ENCODE results near the gene TMEM108.

Gene TMEM108

DNA sequence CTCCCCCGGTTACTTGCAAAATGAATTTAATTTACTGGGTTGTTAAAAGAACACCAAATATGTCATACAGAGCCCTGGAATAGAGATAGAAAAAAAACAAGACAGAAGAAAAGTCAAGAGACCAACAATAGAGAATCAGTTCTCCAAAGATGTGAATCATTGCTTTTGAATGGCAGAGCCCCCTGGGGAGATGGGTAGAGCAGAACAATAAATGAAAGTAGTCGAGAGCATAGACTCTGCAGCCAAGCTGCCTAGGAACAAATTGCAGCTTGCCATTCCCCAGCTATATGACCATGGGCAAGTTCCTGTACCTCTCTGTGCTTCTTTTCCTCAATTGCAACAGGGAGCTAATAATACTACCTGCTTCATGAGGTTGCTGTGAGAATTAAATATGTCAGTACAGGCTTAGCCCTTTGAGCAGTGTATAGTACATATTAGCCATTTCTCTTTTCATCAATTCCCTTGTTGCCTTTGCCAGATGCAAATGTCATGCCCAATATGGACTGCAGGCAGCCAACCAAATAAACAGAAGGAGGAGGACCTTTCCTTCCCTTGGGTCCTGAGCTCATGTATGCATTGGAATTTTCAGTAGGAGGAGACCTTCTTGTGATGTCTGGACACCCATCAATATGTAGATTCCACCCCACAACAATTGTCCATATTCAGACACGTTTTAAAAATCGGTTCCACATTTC, 336.7 kb downstream of the TMEM108 start:
- POLR2A ChIA-PET, result no interaction called here
- CTCF ChIA-PET, result interaction anchor here (0.5 to 3.4 kb wide), 3 partner anchors 16 to 1145 kb away, joined by 3 to 20 read pairs (median 3); no protein-coding TSS in a partner anchor
- H3K4me3 ChIP-seq (ENCODE audit: low read depth, low read length), result no peak overlapping the region
- H3K36me3 ChIP-seq (ENCODE audit: control insufficient read depth in 2 of 2, insufficient read depth in 1 of 2, low read length in 2 of 2), result no peaks in the 10 kb centered on the region
- no peaks in the 10 kb centered on the region for H3K4me1 ChIP-seq (ENCODE audit: control insufficient read depth, insufficient read depth, low read length)
- no peak overlapping the region for H3K27ac ChIP-seq (ENCODE audit: extremely low read depth, low read depth, low read length)
- no peaks in the 10 kb centered on the region for H3K9me3 ChIP-seq (ENCODE audit: control insufficient read depth, insufficient read depth, low read depth, low read length)
- TF ChIP-seq GLIS1 (tag by site-specific recombination; IDR thresholded peaks at IDR 0.05), result peak; percentile 21
- TF ChIP-seq RBAK (tag by site-specific recombination; IDR thresholded peaks at IDR 0.05), result no peak
- TF ChIP-seq ZNF324 (tag by site-specific recombination; IDR thresholded peaks at IDR 0.05), result no peak

- Histone ChIP-seq H3K4me1 (ENCODE audit: control insufficient read depth, insufficient read depth, low read length) (no peaks in the 10 kb centered on the region), H3K4me3 (ENCODE audit: low read depth, low read length) (no peak overlapping the region), H3K27ac (ENCODE audit: extremely low read depth, low read depth, low read length) (no peak overlapping the region), H3K9me3 (ENCODE audit: control insufficient read depth, insufficient read depth, low read depth, low read length) (no peaks in the 10 kb centered on the region), H3K36me3 (ENCODE audit: control insufficient read depth in 2 of 2, insufficient read depth in 1 of 2, low read length in 2 of 2) (no peaks in the 10 kb centered on the region)
- ChIA-PET CTCF (interaction anchor here (3.4 kb wide), 1 partner anchor 334 kb away, joined by 20 read pairs; no protein-coding TSS in a partner anchor), POLR2A (no interaction called here)
- TF ChIP-seq ZNF670 (tag by site-specific recombination; IDR thresholded peaks at IDR 0.05; ENCODE audit: low read depth) (no peak), ZNF239 (tag by site-specific recombination; IDR thresholded peaks at IDR 0.05) (no peak), ZNF701 (tag by site-specific recombination; IDR thresholded peaks at IDR 0.05) (no peak), ZNF624 (tag by site-specific recombination; IDR thresholded peaks at IDR 0.05) (no peak), ZNF548 (tag by site-specific recombination; IDR thresholded peaks at IDR 0.05) (no peak), HOXA7 (CRISPR knock-in tag; IDR thresholded peaks at IDR 0.05; ENCODE audit: borderline replicate concordance) (no peak)
Observed at GRCh38 chr3:133375403-133375745, 337.2 kb downstream of the TMEM108 start.

GRCh38 chr3:133376810-133377209, 338.6 kb downstream of the TMEM108 start:
- Histone ChIP-seq H3K9me3 (ENCODE audit: control insufficient read depth, insufficient read depth, low read depth, low read length) (no peaks in the 10 kb centered on the region), H3K36me3 (ENCODE audit: control insufficient read depth in 2 of 2, insufficient read depth in 1 of 2, low read length in 2 of 2) (no peaks in the 10 kb centered on the region), H3K4me1 (ENCODE audit: control insufficient read depth, insufficient read depth, low read length) (no peaks in the 10 kb centered on the region), H3K27ac (ENCODE audit: extremely low read depth, low read depth, low read length) (no peak overlapping the region), H3K4me3 (ENCODE audit: low read depth, low read length) (no peak overlapping the region)
- POLR2A ChIA-PET, result no interaction called here
- CTCF ChIA-PET, result interaction anchor here (0.7 to 3.4 kb wide), 3 partner anchors 212 to 336 kb away, joined by 3 to 20 read pairs (median 3); no protein-coding TSS in a partner anchor
- TF ChIP-seq KLF17 (tag by site-specific recombination; IDR thresholded peaks at IDR 0.05), result no peak
- TF ChIP-seq ZBTB11 (tag by site-specific recombination; conservative IDR thresholded peaks at IDR 0.05; ENCODE audit: low read depth), result no peak
- TF ChIP-seq, protein P1, sequence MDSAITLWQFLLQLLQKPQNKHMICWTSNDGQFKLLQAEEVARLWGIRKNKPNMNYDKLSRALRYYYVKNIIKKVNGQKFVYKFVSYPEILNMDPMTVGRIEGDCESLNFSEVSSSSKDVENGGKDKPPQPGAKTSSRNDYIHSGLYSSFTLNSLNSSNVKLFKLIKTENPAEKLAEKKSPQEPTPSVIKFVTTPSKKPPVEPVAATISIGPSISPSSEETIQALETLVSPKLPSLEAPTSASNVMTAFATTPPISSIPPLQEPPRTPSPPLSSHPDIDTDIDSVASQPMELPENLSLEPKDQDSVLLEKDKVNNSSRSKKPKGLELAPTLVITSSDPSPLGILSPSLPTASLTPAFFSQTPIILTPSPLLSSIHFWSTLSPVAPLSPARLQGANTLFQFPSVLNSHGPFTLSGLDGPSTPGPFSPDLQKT (IDR thresholded peaks at IDR 0.05; ENCODE audit: borderline replicate concordance, low read depth, low read length), result no peak
- no peak for TF ChIP-seq ZNF37A (tag by site-specific recombination; IDR thresholded peaks at IDR 0.05)
- TF ChIP-seq FEZF1 (tag by site-specific recombination; IDR thresholded peaks at IDR 0.05), result no peak
- TF ChIP-seq GLI2 (tag by site-specific recombination; IDR thresholded peaks at IDR 0.05; ENCODE audit: borderline replicate concordance, low read depth), result no peak
- TF ChIP-seq, protein P2, sequence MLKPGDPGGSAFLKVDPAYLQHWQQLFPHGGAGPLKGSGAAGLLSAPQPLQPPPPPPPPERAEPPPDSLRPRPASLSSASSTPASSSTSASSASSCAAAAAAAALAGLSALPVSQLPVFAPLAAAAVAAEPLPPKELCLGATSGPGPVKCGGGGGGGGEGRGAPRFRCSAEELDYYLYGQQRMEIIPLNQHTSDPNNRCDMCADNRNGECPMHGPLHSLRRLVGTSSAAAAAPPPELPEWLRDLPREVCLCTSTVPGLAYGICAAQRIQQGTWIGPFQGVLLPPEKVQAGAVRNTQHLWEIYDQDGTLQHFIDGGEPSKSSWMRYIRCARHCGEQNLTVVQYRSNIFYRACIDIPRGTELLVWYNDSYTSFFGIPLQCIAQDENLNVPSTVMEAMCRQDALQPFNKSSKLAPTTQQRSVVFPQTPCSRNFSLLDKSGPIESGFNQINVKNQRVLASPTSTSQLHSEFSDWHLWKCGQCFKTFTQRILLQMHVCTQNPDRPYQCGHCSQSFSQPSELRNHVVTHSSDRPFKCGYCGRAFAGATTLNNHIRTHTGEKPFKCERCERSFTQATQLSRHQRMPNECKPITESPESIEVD (tag by site-specific recombination; IDR thresholded peaks at IDR 0.05), result no peak
- no peak for TF ChIP-seq ZNF280D (tag by site-specific recombination; IDR thresholded peaks at IDR 0.05)
- TF ChIP-seq ZNF48 (tag by site-specific recombination; IDR thresholded peaks at IDR 0.05), result no peak
- TF ChIP-seq, protein P3, sequence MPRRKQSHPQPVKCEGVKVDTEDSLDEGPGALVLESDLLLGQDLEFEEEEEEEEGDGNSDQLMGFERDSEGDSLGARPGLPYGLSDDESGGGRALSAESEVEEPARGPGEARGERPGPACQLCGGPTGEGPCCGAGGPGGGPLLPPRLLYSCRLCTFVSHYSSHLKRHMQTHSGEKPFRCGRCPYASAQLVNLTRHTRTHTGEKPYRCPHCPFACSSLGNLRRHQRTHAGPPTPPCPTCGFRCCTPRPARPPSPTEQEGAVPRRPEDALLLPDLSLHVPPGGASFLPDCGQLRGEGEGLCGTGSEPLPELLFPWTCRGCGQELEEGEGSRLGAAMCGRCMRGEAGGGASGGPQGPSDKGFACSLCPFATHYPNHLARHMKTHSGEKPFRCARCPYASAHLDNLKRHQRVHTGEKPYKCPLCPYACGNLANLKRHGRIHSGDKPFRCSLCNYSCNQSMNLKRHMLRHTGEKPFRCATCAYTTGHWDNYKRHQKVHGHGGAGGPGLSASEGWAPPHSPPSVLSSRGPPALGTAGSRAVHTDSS (tag by site-specific recombination; IDR thresholded peaks at IDR 0.05), result no peak

Measured in HEK293 (cell line).